GM23248 (cell line): ENCODE results near the gene LDLRAD3.

ENCODE experiments used
- EZH2 ChIP-seq: fragments of 200-600 bp; sonication (generic); IDR thresholded peaks from 2 replicates; pipeline ENCODE4 v1.6.1; 2018; ENCODE audit warnings: antibody characterized with exemption, mild to moderate bottlenecking; ENCODE audit not compliant: insufficient read depth, poor library complexity, severe bottlenecking
- EZH2phosphoT487 ChIP-seq: fragments of 200-600 bp; sonication (generic); IDR thresholded peaks from 2 replicates; pipeline ENCODE4 v1.6.1; 2018; ENCODE audit warnings: antibody characterized with exemption, moderate library complexity, mild to moderate bottlenecking, low read depth; ENCODE audit not compliant: insufficient read depth

DNA sequence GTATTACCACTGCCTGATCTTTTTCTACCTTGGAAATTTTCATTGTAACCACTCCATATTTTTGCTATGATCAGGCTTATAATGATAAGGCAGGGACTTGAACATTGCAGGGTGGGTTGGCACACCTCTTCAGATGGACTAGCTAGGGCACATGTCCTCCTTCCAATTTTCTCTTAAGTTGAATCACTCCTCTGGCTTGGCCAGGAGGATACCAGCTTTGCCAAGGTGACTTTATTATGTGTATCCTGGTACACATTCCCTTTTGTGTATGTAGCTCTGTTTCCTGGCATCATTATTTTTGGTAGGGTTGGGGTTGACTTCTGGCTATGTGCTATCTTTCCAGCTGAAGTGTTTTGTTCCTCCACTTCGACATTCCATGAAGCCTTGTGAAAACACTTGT is 8.5 kb upstream of the LDLRAD3 start:
- no peak for TF ChIP-seq EZH2
- TF ChIP-seq EZH2phosphoT487: no peak
